GM18907 (cell line): ENCODE results near the gene CGB5.
"Not testable (repeated sequence)": the region's sequence is repeated elsewhere in the genome, so short reads cannot be mapped to it uniquely, and the experiment has no call there.

ENCODE experiments used
- ATAC-seq: cut with Tn5 transposase; IDR thresholded peaks from one replicate; pipeline ENCODE4 v1.9.1; 2021; ENCODE audit warnings: mild to moderate bottlenecking, moderate library complexity; ENCODE audit not compliant: unreplicated experiment

CGB5 gene

GRCh38 chr19:49020931-49021895 is 22.4 kb upstream of the CGB5 start:
- ATAC-seq, result no peak

DNA sequence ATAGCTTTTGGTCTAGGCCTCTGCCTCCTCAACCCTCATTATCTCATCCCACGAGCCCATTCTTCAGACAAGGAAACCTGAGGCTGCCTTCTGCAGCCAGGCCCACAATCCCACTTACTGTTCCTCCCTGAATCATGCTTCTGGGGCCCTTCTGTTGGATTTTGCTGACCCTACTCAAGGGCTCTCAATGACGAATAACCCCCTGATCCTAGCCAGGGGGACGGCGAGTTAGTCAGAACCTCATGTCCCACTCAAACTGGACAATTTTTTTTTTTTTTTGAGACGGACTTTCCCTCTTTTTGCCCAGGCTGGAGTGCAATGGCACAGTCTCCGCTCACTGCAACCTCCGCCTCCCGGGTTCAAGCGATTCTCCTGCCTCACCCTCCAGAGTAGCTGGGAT is 21.5 kb upstream of the CGB5 start:
- no peak for ATAC-seq

GRCh38 chr19:49024233-49024632 is 19.4 kb upstream of the CGB5 start, which contains the start of gene CGB3:
Gene CGB3, minus strand, starts transcription at chr19:49024333. Its CDS starts 362 bp downstream, at chr19:49023971.
- not testable (repeated sequence) for ATAC-seq

DNA sequence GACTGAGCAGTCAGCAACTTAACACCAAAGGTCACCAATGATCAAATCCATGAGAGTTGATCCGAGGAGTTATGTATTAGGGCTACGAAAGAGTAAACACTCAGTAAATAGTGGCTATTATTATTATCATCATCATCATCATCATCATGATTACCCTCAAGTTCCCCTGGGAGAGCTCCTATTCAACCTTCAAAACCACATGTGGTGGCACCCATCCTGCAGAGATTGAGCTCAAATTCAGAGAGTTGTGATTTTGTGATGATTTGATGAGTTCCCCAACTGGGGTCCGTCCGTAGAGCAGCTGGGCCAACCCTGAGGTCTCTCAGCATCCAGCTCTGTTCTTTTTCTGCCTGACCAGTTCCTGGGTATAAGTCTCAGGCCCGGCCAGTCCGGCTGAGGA is 18.6 kb upstream of the CGB5 start:
- not testable (repeated sequence) for ATAC-seq

DNA sequence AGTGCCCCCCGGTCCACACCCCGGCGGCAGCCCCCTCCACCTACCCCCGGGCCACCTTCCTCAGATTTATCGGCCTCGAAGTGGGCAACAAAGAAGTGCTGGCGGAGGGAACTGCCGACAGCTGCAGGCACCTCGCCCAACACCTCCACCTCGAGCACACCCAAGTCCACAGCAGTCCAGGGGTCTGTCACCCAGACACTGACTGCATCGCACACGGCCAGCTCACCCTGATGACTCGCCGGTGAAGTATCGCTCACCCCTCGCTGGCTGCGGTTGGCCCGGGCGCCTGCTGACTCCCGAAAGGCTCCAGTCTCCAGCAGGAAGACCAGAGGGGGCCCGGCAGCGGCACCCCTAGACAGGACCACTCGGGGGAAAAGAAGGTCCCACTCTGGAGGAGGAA is 18.0 kb upstream of the CGB5 start:
- ATAC-seq, result not testable (repeated sequence)

DNA sequence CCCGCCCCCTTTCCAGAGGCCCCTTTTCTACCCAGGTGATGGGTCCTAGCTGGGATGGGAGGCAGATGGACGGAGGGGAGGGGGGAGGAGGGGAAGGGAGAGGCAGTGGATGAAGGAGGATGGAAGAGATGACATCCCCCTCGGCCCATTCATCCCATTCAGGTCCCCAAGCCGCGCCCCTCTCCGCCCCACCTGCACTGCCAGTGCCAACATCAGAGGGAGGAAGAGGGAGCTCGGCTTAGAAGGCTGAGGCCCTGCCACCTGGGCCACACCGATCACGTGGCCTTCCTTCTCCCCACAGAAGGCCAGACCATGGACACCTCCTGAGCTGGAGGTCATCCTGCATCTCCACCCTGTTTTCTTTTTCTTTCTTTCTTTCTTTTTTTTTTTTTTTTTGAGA is 15.0 kb upstream of the CGB5 start:
- ATAC-seq, result not testable (repeated sequence)

GRCh38 chr19:49029749-49030148 is 13.9 kb upstream of the CGB5 start:
- ATAC-seq, result not testable (repeated sequence)

DNA sequence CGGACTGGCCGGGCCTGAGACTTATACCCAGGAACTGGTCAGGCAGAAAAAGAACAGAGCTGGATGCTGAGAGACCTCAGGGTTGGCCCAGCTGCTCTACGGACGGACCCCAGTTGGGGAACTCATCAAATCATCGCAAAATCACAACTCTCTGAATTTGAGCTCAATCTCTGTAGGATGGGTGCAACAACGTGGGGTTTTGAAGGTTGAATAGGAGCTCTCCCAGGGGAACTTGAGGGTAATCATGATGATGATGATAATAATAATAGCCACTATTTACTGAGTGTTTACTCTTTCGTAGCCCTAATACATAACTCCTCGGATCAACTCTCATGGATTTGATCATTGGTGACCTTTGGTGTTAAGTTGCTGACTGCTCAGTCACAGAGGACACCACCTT is 13.3 kb upstream of the CGB5 start:
- not testable (repeated sequence) for ATAC-seq

GRCh38 chr19:49031642-49032301 is 11.9 kb upstream of the CGB5 start, which contains the start of gene CGB2:
Gene CGB2, plus strand, starts transcription at chr19:49031890. Its CDS starts 206 bp downstream, at chr19:49032096.
- not testable (repeated sequence) for ATAC-seq

- not testable (repeated sequence) for ATAC-seq
Measured at GRCh38 chr19:49036815-49037214, 6.8 kb upstream of the CGB5 start, which contains the start of gene CGB1. Gene CGB1, minus strand, starts transcription at chr19:49036895. Its CDS starts 184 bp downstream, at chr19:49036711.

GRCh38 chr19:49038111-49038510 is 5.5 kb upstream of the CGB5 start:
- ATAC-seq, result not testable (repeated sequence)

GRCh38 chr19:49038557-49039276 is 4.9 kb upstream of the CGB5 start:
- not testable (repeated sequence) for ATAC-seq

GRCh38 chr19:49039736-49040135 is 3.9 kb upstream of the CGB5 start:
- not testable (repeated sequence) for ATAC-seq

DNA sequence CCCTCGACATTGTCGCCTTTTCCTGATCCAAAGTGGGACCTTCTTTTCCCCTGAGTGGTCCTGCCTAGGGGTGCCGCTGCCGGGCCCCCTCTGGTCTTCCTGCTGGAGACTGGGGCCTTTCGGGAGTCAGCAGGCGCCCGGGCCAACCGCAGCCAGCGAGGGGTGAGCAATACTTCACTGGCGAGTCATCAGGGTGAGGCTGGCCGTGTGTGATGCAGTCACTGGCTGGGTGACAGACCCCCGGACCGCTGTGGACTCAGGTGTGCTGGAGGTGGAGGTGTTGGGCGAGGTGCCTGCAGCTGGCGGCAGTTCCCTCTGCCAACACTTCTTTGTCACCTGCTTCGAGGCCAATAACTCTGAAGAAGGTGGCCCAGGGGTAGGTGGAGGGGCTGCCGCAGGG is 1.5 kb upstream of the CGB5 start:
- no peak for ATAC-seq

DNA sequence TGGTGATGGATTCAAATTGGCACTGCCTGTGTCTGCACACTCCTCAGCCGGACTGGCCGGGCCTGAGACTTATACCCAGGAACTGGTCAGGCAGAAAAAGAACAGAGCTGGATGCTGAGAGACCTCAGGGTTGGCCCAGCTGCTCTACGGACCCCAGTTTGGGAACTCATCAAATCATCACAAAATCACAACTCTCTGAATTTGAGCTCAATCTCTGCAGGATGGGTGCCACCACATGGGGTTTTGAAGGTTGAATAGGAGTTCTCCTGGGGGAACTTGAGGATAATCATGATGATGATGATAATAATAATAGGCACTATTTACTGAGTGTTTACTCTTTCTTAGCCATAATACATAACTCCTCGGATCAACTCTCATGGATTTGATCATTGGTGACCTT is 982 bp upstream of the CGB5 start:
- not testable (repeated sequence) for ATAC-seq

- ATAC-seq, result not testable (repeated sequence)
Measured at GRCh38 chr19:49049011-49049410, 5.4 kb downstream of the CGB5 start, which contains the start of gene CGB8. Gene CGB8, minus strand, starts transcription at chr19:49049111. Its CDS starts 372 bp downstream, at chr19:49048739.

DNA sequence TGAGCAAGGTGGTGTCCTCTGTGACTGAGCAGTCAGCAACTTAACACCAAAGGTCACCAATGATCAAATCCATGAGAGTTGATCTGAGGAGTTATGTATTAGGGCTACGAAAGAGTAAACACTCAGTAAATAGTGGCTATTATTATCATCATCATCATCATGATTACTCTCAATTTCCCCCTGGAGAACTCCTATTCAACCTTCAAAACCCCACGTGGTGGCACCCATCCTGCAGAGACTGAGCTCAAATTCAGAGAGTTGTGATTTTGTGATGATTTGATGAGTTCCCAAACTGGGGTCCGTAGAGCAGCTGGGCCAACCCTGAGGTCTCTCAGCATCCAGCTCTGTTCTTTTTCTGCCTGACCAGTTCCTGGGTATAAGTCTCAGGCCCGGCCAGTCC is 6.2 kb downstream of the CGB5 start:
- ATAC-seq, result not testable (repeated sequence)

DNA sequence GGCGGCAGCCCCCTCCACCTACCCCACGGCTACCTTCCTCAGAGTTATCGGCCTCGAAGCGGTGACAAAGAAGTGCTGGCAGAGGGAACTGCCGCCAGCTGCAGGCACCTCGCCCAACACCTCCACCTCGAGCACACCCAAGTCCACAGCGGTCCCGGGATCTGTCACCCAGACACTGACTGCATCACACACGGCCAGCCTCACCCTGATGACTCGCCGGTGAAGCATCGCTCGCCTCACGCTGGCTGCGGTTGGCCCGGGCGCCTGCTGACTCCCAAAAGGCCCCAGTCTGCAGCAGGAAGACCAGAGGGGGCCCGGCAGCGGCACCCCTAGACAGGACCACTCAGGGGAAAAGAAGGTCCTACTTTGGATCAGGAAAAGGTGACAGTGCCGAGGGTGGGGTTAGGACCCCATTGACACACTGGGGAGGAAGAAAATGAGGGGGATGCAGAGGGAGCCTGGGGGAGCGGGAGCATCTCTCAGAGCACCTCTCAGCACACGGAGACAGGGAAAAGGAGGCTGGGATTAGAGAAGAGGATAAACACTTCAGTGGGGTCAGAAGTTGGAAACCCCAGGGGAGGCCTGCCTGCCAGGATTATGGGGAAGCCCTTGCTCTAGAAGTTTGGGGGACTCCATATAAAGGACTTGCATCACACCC is 6.9 kb downstream of the CGB5 start:
- ATAC-seq, result not testable (repeated sequence)

- no peak for ATAC-seq
Measured at GRCh38 chr19:49056101-49056901, 12.7 kb downstream of the CGB5 start.
